Measurements from ENCODE around the gene SOD3.

Gene SOD3

GRCh38 chr4:24805566-24805965, 10.2 kb downstream of the SOD3 start:
- no peak for DNase-seq

DNA sequence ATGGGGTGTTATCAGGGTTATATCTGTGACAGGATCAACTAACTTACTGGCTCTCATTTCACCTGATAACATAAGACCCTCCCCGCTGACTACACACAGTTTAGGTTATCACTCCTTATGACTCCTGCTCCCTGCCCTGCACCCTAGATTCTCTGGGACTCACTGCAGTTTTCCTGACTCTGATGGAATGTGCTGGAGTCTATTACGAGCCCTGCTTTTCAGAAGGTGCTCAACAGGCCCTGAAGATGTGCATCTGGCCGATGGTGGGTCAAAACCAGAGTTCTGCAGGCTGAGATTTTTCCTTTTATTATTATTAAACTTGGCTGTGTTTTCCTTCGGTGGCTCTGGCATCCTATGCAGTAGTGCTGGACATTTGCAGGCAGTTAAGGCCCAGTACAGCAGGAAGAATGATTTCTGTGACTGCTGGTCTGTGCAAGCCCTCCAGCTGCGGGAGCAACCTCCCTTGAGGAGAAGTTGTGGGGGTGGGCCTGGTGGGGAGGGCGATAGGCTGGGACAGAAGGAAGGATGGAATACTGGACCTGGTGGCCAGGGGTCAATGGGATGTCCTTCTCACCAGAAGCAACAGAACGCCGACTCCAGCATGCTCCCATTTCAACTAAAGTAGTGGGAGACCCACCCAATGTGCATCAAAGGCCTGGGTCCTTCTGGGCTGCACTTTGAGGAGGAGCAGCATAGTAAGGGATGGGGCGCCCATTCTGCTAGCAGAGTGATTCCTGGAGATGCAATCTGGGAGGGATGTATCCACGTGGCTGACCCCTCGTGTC, 11.0 kb downstream of the SOD3 start:
- DNase-seq = no peak

DNA sequence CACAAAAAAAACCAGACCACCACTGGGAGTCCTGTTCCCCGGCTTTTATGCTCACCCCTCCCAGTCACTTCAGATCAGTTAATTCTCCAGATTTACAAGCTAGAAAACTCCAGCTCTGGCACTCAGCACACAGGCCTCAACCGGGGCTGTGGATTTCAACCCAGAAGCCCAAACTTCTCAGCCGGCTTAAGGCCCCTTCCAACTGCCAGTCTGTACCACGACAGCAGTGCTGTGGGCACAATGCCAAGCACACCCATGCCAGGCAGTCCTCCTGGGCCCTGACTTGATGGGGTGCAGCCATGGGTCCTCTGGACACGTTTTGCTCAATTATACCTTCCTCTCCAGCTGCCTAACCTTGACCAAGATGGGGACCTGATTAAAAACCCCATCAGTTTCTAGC, 12.2 kb downstream of the SOD3 start:
- DNase-seq = no peak

GRCh38 chr4:24808261-24808660, 12.9 kb downstream of the SOD3 start:
- DNase-seq = no peak

- no peak for DNase-seq
Observed at GRCh38 chr4:24808955-24809354, 13.6 kb downstream of the SOD3 start.

DNA sequence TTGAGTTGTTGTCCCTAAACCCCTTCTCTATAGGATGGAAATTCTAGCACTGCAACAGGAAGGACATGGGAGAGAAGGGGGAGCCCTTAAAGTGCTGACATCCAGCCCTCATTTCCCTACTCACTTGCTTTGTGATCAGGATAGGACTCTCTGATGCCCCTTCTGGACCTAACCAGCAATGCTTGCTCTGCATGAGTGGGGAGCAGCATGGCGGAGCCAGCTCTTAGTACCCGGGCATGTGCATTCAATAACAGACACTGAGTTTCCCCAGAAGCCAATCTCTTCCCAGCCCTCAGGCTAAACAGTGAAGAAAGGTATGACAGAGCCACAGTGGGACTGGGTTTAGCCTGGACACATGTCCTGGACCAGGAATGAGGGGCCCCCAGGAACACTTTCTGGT, 14.0 kb downstream of the SOD3 start:
- DNase-seq = no peak

GRCh38 chr4:24809815-24810405, 14.5 kb downstream of the SOD3 start:
- DNase-seq = no peak

DNA sequence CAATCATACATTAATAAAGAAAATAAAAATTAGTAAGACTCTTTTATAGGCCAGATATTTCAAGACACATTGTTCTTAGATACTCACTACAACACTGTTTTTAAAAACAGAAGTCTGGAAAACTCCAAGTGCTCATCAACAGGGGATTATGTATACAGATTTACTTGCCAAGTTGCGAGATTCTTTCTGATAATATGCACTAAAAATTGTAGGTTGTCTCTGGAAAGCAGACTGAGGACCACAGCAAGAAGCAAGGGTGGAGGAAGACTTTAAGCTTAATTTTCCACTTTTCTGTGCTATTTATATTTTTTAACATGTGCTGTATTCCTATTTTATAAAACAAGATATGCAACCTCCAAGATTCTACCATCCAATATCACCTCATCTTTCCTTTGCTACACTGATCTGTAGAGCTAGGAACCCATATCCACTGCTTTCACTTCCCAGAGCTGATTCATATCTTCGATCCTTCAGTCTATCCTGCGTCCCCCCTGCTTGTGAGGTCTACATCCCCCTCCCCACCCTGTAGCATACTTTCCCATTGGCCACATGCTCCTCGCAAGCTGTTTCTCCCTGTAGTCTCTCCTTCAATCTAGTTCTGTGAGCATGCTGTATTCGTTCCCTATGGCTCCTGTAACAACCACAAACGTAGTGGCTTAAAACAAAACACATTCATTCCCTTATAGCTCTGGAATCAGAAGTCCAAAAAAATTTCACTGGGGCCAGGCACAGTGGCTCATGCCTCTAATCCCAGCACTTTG, 15.7 kb downstream of the SOD3 start:
- DNase-seq = no peak

- no peak for DNase-seq
Observed at GRCh38 chr4:24813732-24814131, 18.4 kb downstream of the SOD3 start.

DNA sequence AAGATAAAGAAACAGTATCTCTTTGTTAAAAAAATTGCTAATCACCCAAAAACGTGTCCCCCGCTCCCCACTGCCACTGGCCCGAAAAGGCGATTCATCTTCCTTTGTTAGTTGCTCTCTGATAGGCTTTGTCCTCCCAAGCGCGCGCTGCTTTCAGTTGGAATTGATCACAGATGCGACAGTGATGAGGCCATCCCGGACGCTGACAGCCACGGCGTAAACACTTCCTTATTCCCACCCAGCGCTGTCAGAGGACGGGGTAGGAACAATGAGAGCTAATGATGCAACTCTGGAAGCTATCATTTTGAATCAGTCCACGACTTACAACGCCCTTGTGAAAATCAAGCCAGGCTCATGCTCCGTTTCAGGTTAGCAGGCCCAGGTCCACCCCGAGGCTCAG, 21.4 kb downstream of the SOD3 start:
- DNase-seq = no peak

DNA sequence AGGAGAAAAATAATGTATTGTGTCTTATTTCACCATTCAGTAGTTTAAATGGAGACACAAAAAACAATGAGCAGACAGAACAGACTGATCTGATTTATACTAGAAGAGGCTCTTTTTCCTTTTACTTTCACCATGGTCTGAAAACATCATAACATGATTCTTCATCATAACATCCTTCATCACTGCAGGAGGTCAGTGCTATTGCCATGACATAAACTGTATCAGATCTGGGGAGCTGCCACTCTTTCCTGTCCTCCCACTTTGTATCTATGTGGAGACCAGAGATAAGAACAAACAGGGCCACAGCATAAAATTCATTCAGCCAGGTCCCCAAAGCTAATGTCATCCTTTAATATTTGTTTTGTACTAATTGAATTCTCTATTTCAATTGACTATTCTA, 25.2 kb downstream of the SOD3 start:
- DNase-seq = no peak

GRCh38 chr4:24824720-24825119, 29.3 kb downstream of the SOD3 start:
- DNase-seq = no peak

- DNase-seq = no peak
Observed at GRCh38 chr4:24831637-24832036, 36.3 kb downstream of the SOD3 start.

- no peak for DNase-seq
Observed at GRCh38 chr4:24835696-24836095, 40.3 kb downstream of the SOD3 start.

DNA sequence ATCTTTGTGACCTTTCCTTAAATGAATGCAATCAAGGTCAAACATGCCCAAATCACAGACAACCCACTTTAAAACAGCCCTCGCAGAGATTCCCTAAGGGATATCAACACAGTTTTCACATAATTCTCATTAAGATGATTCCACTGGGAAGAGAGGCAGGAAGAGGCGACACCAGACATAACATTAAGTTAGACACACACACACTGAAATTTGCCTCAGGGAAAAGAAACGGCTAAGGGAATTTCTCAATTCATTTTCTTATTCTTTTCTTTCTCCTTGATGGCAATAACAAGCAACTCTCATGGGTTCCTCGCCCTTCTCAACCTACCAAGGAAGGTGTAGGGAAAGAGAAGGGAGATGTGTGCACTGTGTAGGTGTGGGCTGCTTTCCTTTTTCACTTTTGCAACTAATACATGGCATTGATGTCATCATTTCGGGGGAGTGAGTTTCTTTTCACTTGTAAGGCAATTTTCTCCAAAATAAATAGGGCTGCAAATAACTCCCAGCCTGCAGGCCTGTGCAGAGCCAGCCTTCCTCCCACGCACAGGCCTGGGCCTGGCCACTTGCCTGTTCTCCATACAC, 41.4 kb downstream of the SOD3 start:
- DNase-seq = no peak

GRCh38 chr4:24837336-24837735, 42.0 kb downstream of the SOD3 start:
- DNase-seq = no peak

GRCh38 chr4:24837781-24838180, 42.4 kb downstream of the SOD3 start:
- no peak for DNase-seq

- no peak for DNase-seq
Observed at GRCh38 chr4:24840362-24840761, 45.0 kb downstream of the SOD3 start.

- no peak for DNase-seq
Observed at GRCh38 chr4:24840826-24841543, 45.6 kb downstream of the SOD3 start.

- no peak for DNase-seq
Observed at GRCh38 chr4:24842356-24842755, 47.0 kb downstream of the SOD3 start.

DNA sequence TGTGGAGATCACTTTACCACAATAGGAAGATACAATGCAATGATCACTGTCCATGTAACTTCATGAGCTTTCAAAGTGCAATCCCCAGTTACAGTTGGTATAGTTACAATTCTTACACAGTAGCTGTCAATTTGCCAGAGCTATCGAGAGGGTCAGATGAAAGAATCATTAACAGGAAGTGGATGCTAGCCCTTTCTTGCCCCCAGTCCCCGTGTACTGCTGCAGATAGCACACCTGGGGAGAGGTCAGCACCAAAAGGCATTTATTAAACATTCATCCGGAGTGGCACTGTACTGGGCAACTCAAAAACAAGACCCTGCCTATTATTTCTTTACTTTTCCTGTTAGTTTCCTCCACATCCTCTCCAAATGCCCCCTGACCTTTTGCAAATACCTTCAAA, 47.7 kb downstream of the SOD3 start:
- no peak for DNase-seq

- no peak for DNase-seq
Observed at GRCh38 chr4:24845132-24845531, 49.8 kb downstream of the SOD3 start.

DNA sequence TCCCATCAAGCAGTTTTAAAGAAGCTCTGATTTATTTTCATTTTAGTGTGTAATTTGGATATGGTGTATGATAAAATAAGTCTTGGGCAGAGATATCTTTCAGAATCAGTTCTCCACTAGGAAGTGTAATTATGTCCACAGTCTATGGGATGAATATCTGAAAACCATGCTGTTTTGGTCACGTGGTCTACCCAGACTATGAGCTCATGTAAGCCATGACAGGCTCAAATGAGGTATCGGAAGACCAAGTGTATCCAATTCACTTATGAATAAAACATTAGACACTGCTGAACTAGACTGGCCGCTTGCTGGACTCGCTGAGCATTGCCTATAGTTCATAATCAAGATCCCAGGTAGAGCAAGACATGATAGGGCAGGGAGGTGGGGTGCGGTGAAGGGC, 50.5 kb downstream of the SOD3 start:
- DNase-seq = no peak
